H9 (cell line): ENCODE data around the gene RLBP1. TPM values are rescaled to one million over a fixed set of nuclear protein-coding genes. Genes with fewer than 3 reads are reported as not detected.
A peak's percentile ranks its signal among the peaks of the same experiment; 100 is the strongest.

Source experiments
- DNase-seq: peaks from one replicate; pipeline ENCODE4 v3.0.0-alpha.2; 2017
- H2AFZ ChIP-seq: one replicate; pipeline ENCODE4 v1.6.1; 2013; ENCODE audit warnings: mild to moderate bottlenecking, low read length, control low read depth, moderate library complexity
- H2AK5ac ChIP-seq: 2 replicates; pipeline ENCODE4 v1.6.1; 2013; ENCODE audit warnings: low read length, control low read depth, mixed read lengths; ENCODE audit not compliant: insufficient read length
- H2BK120ac ChIP-seq: one replicate; pipeline ENCODE4 v1.6.1; 2013; ENCODE audit warnings: low read depth, mild to moderate bottlenecking, low read length, control low read depth, inconsistent platforms; ENCODE audit not compliant: poor library complexity, severe bottlenecking
- H2BK12ac ChIP-seq: 2 replicates; pipeline ENCODE4 v1.6.1; 2013; ENCODE audit warnings: low read length, control low read depth, mixed read lengths, low read depth; ENCODE audit not compliant: insufficient read length
- H2BK15ac ChIP-seq: 2 replicates; pipeline ENCODE4 v1.6.1; 2013; ENCODE audit warnings: low read depth, low read length, control low read depth
- H2BK20ac ChIP-seq: one replicate; pipeline ENCODE4 v1.6.1; 2013; ENCODE audit warnings: low read depth, mild to moderate bottlenecking, low read length, control low read depth, inconsistent platforms; ENCODE audit not compliant: poor library complexity, severe bottlenecking
- H2BK5ac ChIP-seq: 2 replicates; pipeline ENCODE4 v1.6.1; 2013; ENCODE audit warnings: low read length, control low read depth, mixed read lengths; ENCODE audit not compliant: insufficient read length
- H3K14ac ChIP-seq: 2 replicates; pipeline ENCODE4 v1.6.1; 2013; ENCODE audit warnings: low read length, control low read depth; ENCODE audit not compliant: insufficient read depth
- H3K18ac ChIP-seq: 2 replicates; pipeline ENCODE4 v1.6.1; 2013; ENCODE audit warnings: low read depth, mild to moderate bottlenecking, mixed read lengths, low read length, control low read depth; ENCODE audit not compliant: insufficient read length
- H3K23ac ChIP-seq: 2 replicates; pipeline ENCODE4 v1.6.1; 2013; ENCODE audit warnings: low read length, control low read depth, mixed read lengths, low read depth; ENCODE audit not compliant: insufficient read length
- H3K23me2 ChIP-seq: 2 replicates; pipeline ENCODE4 v1.6.1; 2013; ENCODE audit warnings: low read depth, mild to moderate bottlenecking, mixed read lengths, low read length, control low read depth; ENCODE audit not compliant: insufficient read length, poor library complexity, severe bottlenecking
- H3K27ac ChIP-seq: 2 replicates; pipeline ENCODE4 v1.5.1; 2013; ENCODE audit warnings: low read length, control low read depth, mixed read lengths, low read depth; ENCODE audit not compliant: insufficient read length
- H3K27me3 ChIP-seq: 2 replicates; pipeline ENCODE4 v1.6.1; 2013; ENCODE audit warnings: low read length, control low read depth, inconsistent platforms; ENCODE audit not compliant: insufficient read depth
- H3K4ac ChIP-seq: 2 replicates; pipeline ENCODE4 v1.6.1; 2013; ENCODE audit warnings: low read depth, mild to moderate bottlenecking, control low read depth, inconsistent platforms, low read length, moderate library complexity
- H3K4me1 ChIP-seq: 2 replicates; pipeline ENCODE4 v1.6.1; 2013; ENCODE audit warnings: low read length, control low read depth, inconsistent platforms; ENCODE audit not compliant: insufficient read depth
- H3K4me2 ChIP-seq: 2 replicates; pipeline ENCODE4 v1.6.1; 2013; ENCODE audit warnings: low read length, control low read depth, mixed read lengths; ENCODE audit not compliant: insufficient read length, insufficient read depth
- H3K56ac ChIP-seq: 2 replicates; pipeline ENCODE4 v1.6.1; 2013; ENCODE audit warnings: low read depth, mild to moderate bottlenecking, mixed read lengths, low read length, control low read depth; ENCODE audit not compliant: insufficient read length
- H3K79me1 ChIP-seq: 2 replicates; pipeline ENCODE4 v1.6.1; 2013; ENCODE audit warnings: low read depth, mild to moderate bottlenecking, moderate library complexity, low read length, control low read depth, inconsistent platforms; ENCODE audit not compliant: insufficient read depth, poor library complexity, severe bottlenecking
- H3K79me2 ChIP-seq: 2 replicates; pipeline ENCODE4 v1.6.1; 2013; ENCODE audit warnings: low read length, control low read depth, inconsistent platforms; ENCODE audit not compliant: insufficient read depth
- H3K9ac ChIP-seq: 2 replicates; pipeline ENCODE4 v1.6.1; 2013; ENCODE audit warnings: low read length, control low read depth, mixed read lengths; ENCODE audit not compliant: insufficient read length; ENCODE audit errors: extremely low read depth
- H3K9me3 ChIP-seq: one replicate; pipeline ENCODE4 v1.6.1; 2013; ENCODE audit warnings: low read depth, low read length, inconsistent platforms; ENCODE audit not compliant: control insufficient read depth
- H3T11ph ChIP-seq: one replicate; pipeline ENCODE4 v1.6.1; 2013; ENCODE audit warnings: mild to moderate bottlenecking, low read length, control low read depth, inconsistent platforms
- H4K20me1 ChIP-seq: one replicate; pipeline ENCODE4 v1.6.1; 2013; ENCODE audit not compliant: control insufficient read depth, insufficient read length, insufficient read depth
- H4K5ac ChIP-seq: 2 replicates; pipeline ENCODE4 v1.6.1; 2013; ENCODE audit warnings: low read depth, mild to moderate bottlenecking, mixed read lengths, low read length, control low read depth; ENCODE audit not compliant: insufficient read length
- H4K8ac ChIP-seq: replicated peaks from 2 replicates; pipeline ENCODE4 v1.6.1; 2013; ENCODE audit warnings: low read length, control low read depth, mixed read lengths, low read depth; ENCODE audit not compliant: insufficient read length
- H4K91ac ChIP-seq: 2 replicates; pipeline ENCODE4 v1.6.1; 2013; ENCODE audit warnings: low read depth, mild to moderate bottlenecking, moderate library complexity, mixed read lengths, low read length, control low read depth; ENCODE audit not compliant: insufficient read length
- H3K27ac Mint-ChIP-seq, 3 experiments: 2 replicates in 2 of 3; 3 replicates in 1 of 3; pipeline ENCODE4 v1.8.0; 2020 to 2021; ENCODE audit warnings: mixed read lengths in 3 of 3, mild to moderate bottlenecking in 1 of 3, moderate library complexity in 1 of 3
- H3K27me3 Mint-ChIP-seq: 2 replicates; pipeline ENCODE4 v1.8.0; 2021; ENCODE audit warnings: low read depth, mild to moderate bottlenecking, moderate library complexity, mixed read lengths
- H3K36me3 Mint-ChIP-seq, 3 experiments: 2 replicates in 2 of 3; 3 replicates in 1 of 3; pipeline ENCODE4 v1.8.0; 2020 to 2021; ENCODE audit warnings: low read depth in 3 of 3, mixed read lengths in 3 of 3; ENCODE audit not compliant: insufficient read depth in 1 of 3
- H3K4me1 Mint-ChIP-seq, 2 experiments: 2 replicates each; pipeline ENCODE4 v1.8.0; 2020; ENCODE audit warnings: mixed read lengths in 2 of 2
- H3K4me3 Mint-ChIP-seq, 2 experiments: 2 replicates in 1 of 2; 3 replicates in 1 of 2; pipeline ENCODE4 v1.8.0; 2020 to 2021; ENCODE audit warnings: mild to moderate bottlenecking in 2 of 2, mixed read lengths in 2 of 2, moderate library complexity in 1 of 2
- H3K9me3 Mint-ChIP-seq, 2 experiments: 2 replicates in 1 of 2; 3 replicates in 1 of 2; pipeline ENCODE4 v1.8.0; 2020; ENCODE audit warnings: mild to moderate bottlenecking in 2 of 2, mixed read lengths in 2 of 2, moderate library complexity in 1 of 2
- CTCF ChIP-seq: fragments of 200-600 bp; sonication (generic); conservative IDR thresholded peaks from 3 replicates; pipeline ENCODE4 v1.8.0; 2021; ENCODE audit warnings: antibody characterized with exemption, mild to moderate bottlenecking
- WGBS: extraction: QIAGEN DNeasy Blood & Tissue Kit; methylation state at CpG from one replicate; pipeline ENCODE4 v1.1.7; 2013; ENCODE audit warnings: missing lambda C conversion rate, low lambda C conversion rate, mixed read lengths; ENCODE audit not compliant: insufficient read length; ENCODE audit errors: extremely low coverage; 5-methylcytosine and 5-hydroxymethylcytosine counted together
- total RNA-seq: library from RNA; stranded (reverse); gene quantifications from 2 replicates; pipeline ENCODE4 v1.2.1, GENCODE V29; 2021

RLBP1 gene
- total RNA-seq, 1 experiment from 2014 or later = not detected

- no peak overlapping the region for H3K23ac ChIP-seq
- H3K9ac ChIP-seq = no peak overlapping the region
- no peak overlapping the region for H2AFZ ChIP-seq
- H2BK12ac ChIP-seq = no peak overlapping the region
- H4K5ac ChIP-seq = no peak overlapping the region
- H3T11ph ChIP-seq = no peak overlapping the region
- no peaks in the 10 kb centered on the region for H3K79me1 ChIP-seq
- no peak overlapping the region for H2BK120ac ChIP-seq
- no peak overlapping the region for H2BK5ac ChIP-seq
- no peak overlapping the region for H3K4ac ChIP-seq
- no peak for TF ChIP-seq CTCF
- H3K9me3 ChIP-seq = no peaks in the 10 kb centered on the region
- no peaks in the 10 kb centered on the region for H3K9me3 Mint-ChIP-seq
- no peak for DNase-seq
- H3K27me3 Mint-ChIP-seq = no peaks in the 10 kb centered on the region
- peaks cover 0 to 2% (median 0%) of the 10 kb centered on the region in 3 experiments; a peak in 1 of 7 replicates for H3K36me3 Mint-ChIP-seq
- WGBS = no CpG with 5 or more reads among the region's 20 CpGs
- H2BK20ac ChIP-seq = no peak overlapping the region
- H3K27me3 ChIP-seq = no peaks in the 10 kb centered on the region
- no peaks in the 10 kb centered on the region for H3K79me2 ChIP-seq
- H4K20me1 ChIP-seq = no peaks in the 10 kb centered on the region
- peaks cover 45 to 59% of the 10 kb centered on the region in 2 experiments for H3K4me1 Mint-ChIP-seq
- peaks cover 7% of the 10 kb centered on the region for H3K4me1 ChIP-seq
- H2AK5ac ChIP-seq = no peak overlapping the region
- H4K8ac ChIP-seq = no peak overlapping the region
- H4K91ac ChIP-seq = no peak overlapping the region
- H3K4me2 ChIP-seq = no peak overlapping the region
- no peak overlapping the region for H3K18ac ChIP-seq
- no peak overlapping the region; a peak in 1 of 5 replicates for H3K4me3 Mint-ChIP-seq
- H3K14ac ChIP-seq = no peak overlapping the region
- no peak overlapping the region for H2BK15ac ChIP-seq
- peaks cover 4% of the 10 kb centered on the region for H3K23me2 ChIP-seq
- H3K27ac Mint-ChIP-seq = peak overlapping the region in 1 of 3 experiments; percentile 29; a peak in 1 of 7 replicates
- no peak overlapping the region for H3K27ac ChIP-seq
- H3K56ac ChIP-seq = no peak overlapping the region
Observed at GRCh38 chr15:89201465-89202005, 19.8 kb downstream of the RLBP1 start.
